Ovary (tissue), 9 donors: ENCODE data around the gene ACOT7. TPM values are rescaled to one million over a fixed set of nuclear protein-coding genes. Genes with fewer than 3 reads are reported as not detected.

Experiments used
- DNase-seq, 5 donors: peaks; one replicate each; pipeline ENCODE4 v3.0.0-alpha.2; 2019 to 2020
- H3K27ac ChIP-seq, 2 donors: fragments of 200-600 bp; one replicate each; pipeline versions ENCODE4 v1.5.1 to v1.8.0; 2019 to 2022
- H3K27me3 ChIP-seq: fragments of 200-600 bp; one replicate; pipeline ENCODE4 v1.8.0; 2022
- H3K36me3 ChIP-seq: fragments of 200-600 bp; sonication (generic); one replicate; pipeline ENCODE4 v1.5.1; 2019
- H3K4me1 ChIP-seq: one replicate; pipeline ENCODE4 v1.8.1; 2013; ENCODE audit warnings: mild to moderate bottlenecking, moderate library complexity; ENCODE audit not compliant: insufficient read depth
- H3K4me3 ChIP-seq: fragments of 200-600 bp; sonication (generic); one replicate; pipeline ENCODE4 v1.5.1; 2017
- H3K9me3 ChIP-seq, 2 donors: fragments of 200-600 bp in 1 of 2; sonication (generic) in 1 of 2; one replicate each; pipeline versions ENCODE4 v1.5.1 to v1.8.1; 2013 to 2019; ENCODE audit warnings: mild to moderate bottlenecking in 1 of 2, moderate library complexity in 1 of 2
- CTCF ChIP-seq, 3 donors: fragments of 450-650 bp in 2 of 3; fragments of 200-600 bp in 1 of 3; IDR thresholded peaks; one replicate each; pipeline versions ENCODE4 v1.5.1 to v1.8.0; 2016 to 2022; ENCODE audit warnings: antibody characterized with exemption in 3 of 3, mild to moderate bottlenecking in 1 of 3
- EP300 ChIP-seq: sonication (generic); formaldehyde crosslinking; IDR thresholded peaks from one replicate; pipeline ENCODE4 v1.6.1; 2017; ENCODE audit warnings: antibody characterized with exemption
- POLR2A ChIP-seq: fragments of 450-650 bp; IDR thresholded peaks from one replicate; pipeline ENCODE4 v1.6.1; 2017; ENCODE audit warnings: antibody characterized with exemption, mild to moderate bottlenecking, moderate library complexity
- WGBS, 3 donors: extraction: QIAGEN DNeasy Blood & Tissue Kit in 1 of 3; methylation state at CpG; one replicate each; pipeline versions ENCODE4 v1.1.5 to v1.1.7; 2013 to 2017; 5-methylcytosine and 5-hydroxymethylcytosine counted together
- intact Hi-C, 4 donors: fragments of 100-400 bp; cut with DNase I; formaldehyde crosslinking; loops; one replicate each; pipeline versions ENCODE4 v1.11.0 to v1.15.1; 2022 to 2023
- polyA plus RNA-seq, 2 donors: library from polyadenylated mRNA; stranded (reverse); fragments of 200-250 nt in 1 of 2; fragments of 350-450 nt in 1 of 2; fragmentation: Illumina TruSeq in 1 of 2; extraction: RNeasy Lipid Tissue Mini Kit (QIAGEN cat#74804) in 1 of 2; gene quantifications; one replicate each; pipeline ENCODE4 v1.2.3, GENCODE V29; 2013 to 2014
- total RNA-seq, 7 donors: library from RNA; depleted of rRNA in 2 of 7; stranded (reverse); fragments of >200 nt in 2 of 7; fragmentation: NEBNext Ultra II Directional in 3 of 7; extraction: Animal tissue kit (Norgen Biotek cat#: 25700) in 3 of 7; gene quantifications; one replicate each; pipeline versions ENCODE4 v1.1.0 to v1.2.4, GENCODE V29; 2016 to 2023
- donor health status: DM: no; HTN: no; CAD: no; lungs with moderate emphysema.
- donor health status: DM: no; HTN: no; CAD: no.
- donor health status: Bipolar disorder and iron deficiency.
- donor health status: DM: yes; HTN: yes; CAD: no.
- donor health status: DM: no; HTN: no; CAD: no.
- donor health status: DM: yes; HTN: yes; CAD: no.

ACOT7 gene
- total and polyA plus RNA-seq, 9 donors, result 6.4 to 20.7 (median 11.3) TPM

DNA sequence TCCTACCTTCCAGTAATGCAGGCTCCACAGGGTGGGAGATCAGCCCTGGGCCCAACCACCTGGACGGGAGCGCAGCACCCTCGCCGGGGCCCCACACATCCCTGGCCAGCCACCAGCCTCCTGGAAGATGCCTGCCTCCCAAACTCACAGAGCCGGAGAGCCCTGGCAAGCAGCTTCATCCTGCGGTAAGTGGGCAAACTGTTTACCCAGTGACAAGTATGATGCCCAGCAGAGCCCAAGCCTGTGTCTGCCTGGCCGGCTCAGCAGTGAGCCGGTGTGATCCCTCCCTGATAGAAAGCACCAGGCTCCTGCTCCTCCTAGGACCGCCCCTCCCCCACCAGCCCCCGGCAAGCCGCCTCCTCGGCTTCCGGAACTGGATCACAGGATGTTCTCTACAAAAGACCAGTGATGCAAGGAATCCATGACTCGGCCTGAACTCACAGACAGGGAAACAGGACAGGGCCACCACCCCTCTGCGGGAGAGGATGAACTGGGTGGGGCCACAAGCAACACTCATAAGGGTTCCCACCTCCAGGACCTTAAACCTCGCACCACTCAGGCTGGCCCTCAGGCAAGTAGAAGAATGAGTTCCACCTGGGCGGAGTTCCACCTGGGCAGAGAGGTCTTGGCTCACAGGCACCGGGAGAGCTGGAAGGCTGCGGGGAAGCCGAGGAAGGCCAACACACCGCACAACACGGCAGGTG lies 7.9 kb downstream of the ACOT7 start:
- intact Hi-C loops, result no loop called here
- TF ChIP-seq POLR2A, result no peak
- no peak for TF ChIP-seq EP300
- no peak for TF ChIP-seq CTCF (IDR thresholded peaks at IDR 0.05)
- no peak overlapping the region for H3K4me3 ChIP-seq
- no peaks in the 10 kb centered on the region for H3K9me3 ChIP-seq
- no peak for DNase-seq
- no peaks in the 10 kb centered on the region for H3K36me3 ChIP-seq
- 60 to 63% (median 60%) methylated on average over 22 of the region's 22 CpGs for WGBS, 3 donors
- no peaks in the 10 kb centered on the region for H3K4me1 ChIP-seq
- no peaks in the 10 kb centered on the region for H3K27me3 ChIP-seq
- H3K27ac ChIP-seq, result no peak overlapping the region

- WGBS, 3 donors, result 63 to 83% (median 64%) methylated on average over 5 of the region's 5 CpGs
- Histone ChIP-seq H3K27me3 (no peaks in the 10 kb centered on the region), H3K4me1 (no peaks in the 10 kb centered on the region), H3K9me3 (no peaks in the 10 kb centered on the region), H3K4me3 (no peak overlapping the region), H3K36me3 (no peaks in the 10 kb centered on the region), H3K27ac (no peak overlapping the region)
- intact Hi-C loops, result no loop called here
- no peak for TF ChIP-seq CTCF (IDR thresholded peaks at IDR 0.05)
- TF ChIP-seq POLR2A, result no peak
- no peak for TF ChIP-seq EP300
- no peak for DNase-seq
Measured at GRCh38 chr1:6384962-6385361, 8.6 kb downstream of the ACOT7 start.

GRCh38 chr1:6384135-6384534 lies 9.4 kb downstream of the ACOT7 start:
- Histone ChIP-seq H3K4me1 (no peaks in the 10 kb centered on the region), H3K9me3 (no peaks in the 10 kb centered on the region), H3K27ac (no peak overlapping the region), H3K36me3 (no peaks in the 10 kb centered on the region), H3K27me3 (no peaks in the 10 kb centered on the region), H3K4me3 (no peak overlapping the region)
- no peak for TF ChIP-seq CTCF (IDR thresholded peaks at IDR 0.05)
- TF ChIP-seq EP300, result no peak
- TF ChIP-seq POLR2A, result no peak
- intact Hi-C loops, result no loop called here
- DNase-seq, result no peak
- WGBS, 3 donors, result 95 to 100% (median 100%) methylated on average over 1 of the region's 1 CpG

- Histone ChIP-seq H3K27ac (no peak overlapping the region), H3K9me3 (no peaks in the 10 kb centered on the region), H3K36me3 (no peaks in the 10 kb centered on the region), H3K4me3 (no peak overlapping the region), H3K27me3 (no peaks in the 10 kb centered on the region), H3K4me1 (no peaks in the 10 kb centered on the region)
- no peak for TF ChIP-seq POLR2A
- no peak for TF ChIP-seq CTCF (IDR thresholded peaks at IDR 0.05)
- no peak for TF ChIP-seq EP300
- intact Hi-C loops, result no loop called here
- no peak for DNase-seq
- WGBS, 3 donors, result 93 to 96% (median 94%) methylated on average over 7 of the region's 7 CpGs
Measured at GRCh38 chr1:6380037-6380436, 13.5 kb downstream of the ACOT7 start.
